ENCODE results near the gene ALK.

The ALK gene

GRCh38 chr2:29253026-29253425 lies 668.4 kb downstream of the ALK start:
- Histone ChIP-seq H3K36me3 (no peaks in the 10 kb centered on the region), H3K9me3 (ENCODE audit: severe bottlenecking) (no peaks in the 10 kb centered on the region), H3K4me3 (ENCODE audit: low read depth, low read length) (no peak overlapping the region), H3K27me3 (ENCODE audit: insufficient read depth, low read depth, severe bottlenecking) (no peaks in the 10 kb centered on the region), H3K27ac (no peak overlapping the region)
- DNase-seq, result no peak
- no peak for TF ChIP-seq CTCF (IDR thresholded peaks at IDR 0.05; ENCODE audit: low read depth, low read length)

- H3K9me3 ChIP-seq (ENCODE audit: severe bottlenecking), result no peaks in the 10 kb centered on the region
- H3K36me3 ChIP-seq, result no peaks in the 10 kb centered on the region
- no peak overlapping the region for H3K27ac ChIP-seq
- TF ChIP-seq CTCF (IDR thresholded peaks at IDR 0.05; ENCODE audit: low read depth, low read length), result no peak
- no peaks in the 10 kb centered on the region for H3K27me3 ChIP-seq (ENCODE audit: insufficient read depth, low read depth, severe bottlenecking)
- H3K4me3 ChIP-seq (ENCODE audit: low read depth, low read length), result no peak overlapping the region
- no peak for DNase-seq
These were observed 670.0 kb downstream of the ALK start for GRCh38 chr2:29251406-29251805.

GRCh38 chr2:29250977-29251376 lies 670.4 kb downstream of the ALK start:
- no peaks in the 10 kb centered on the region for H3K27me3 ChIP-seq (ENCODE audit: insufficient read depth, low read depth, severe bottlenecking)
- H3K36me3 ChIP-seq, result no peaks in the 10 kb centered on the region
- TF ChIP-seq CTCF (IDR thresholded peaks at IDR 0.05; ENCODE audit: low read depth, low read length), result no peak
- DNase-seq, result no peak
- H3K4me3 ChIP-seq (ENCODE audit: low read depth, low read length), result no peak overlapping the region
- H3K27ac ChIP-seq, result no peak overlapping the region
- H3K9me3 ChIP-seq (ENCODE audit: severe bottlenecking), result no peaks in the 10 kb centered on the region

- no peak for DNase-seq
- no peak for TF ChIP-seq CTCF (IDR thresholded peaks at IDR 0.05; ENCODE audit: low read depth, low read length)
- no peaks in the 10 kb centered on the region for H3K27me3 ChIP-seq (ENCODE audit: insufficient read depth, low read depth, severe bottlenecking)
These were observed 671.6 kb downstream of the ALK start for GRCh38 chr2:29249666-29250253.

GRCh38 chr2:29247336-29247914 lies 674.0 kb downstream of the ALK start:
- no peaks in the 10 kb centered on the region for H3K9me3 ChIP-seq (ENCODE audit: severe bottlenecking)
- H3K4me3 ChIP-seq (ENCODE audit: low read depth, low read length), result no peak overlapping the region
- no peak overlapping the region for H3K27ac ChIP-seq
- no peak for DNase-seq
- TF ChIP-seq CTCF (IDR thresholded peaks at IDR 0.05; ENCODE audit: low read depth, low read length), result no peak
- H3K36me3 ChIP-seq, result no peaks in the 10 kb centered on the region
- no peaks in the 10 kb centered on the region for H3K27me3 ChIP-seq (ENCODE audit: insufficient read depth, low read depth, severe bottlenecking)

More at GRCh38 chr2:29249666-29250253, 671.6 kb downstream of the ALK start:
- Histone ChIP-seq H3K4me3 (ENCODE audit: low read depth, low read length) (no peak overlapping the region), H3K9me3 (ENCODE audit: severe bottlenecking) (no peaks in the 10 kb centered on the region), H3K27ac (no peak overlapping the region), H3K36me3 (no peaks in the 10 kb centered on the region)

All from WERI-Rb-1 (cell line).